CD4-positive, alpha-beta T cell treated with Interleukin-4 for 1 hour (primary cell): ENCODE measurements around the gene OR4C11.

ENCODE experiments used
- DNase-seq, 2 donors: peaks; one replicate each; pipeline ENCODE4 v3.0.0-alpha.2; 2020 to 2022

OR4C11 gene, protein sequence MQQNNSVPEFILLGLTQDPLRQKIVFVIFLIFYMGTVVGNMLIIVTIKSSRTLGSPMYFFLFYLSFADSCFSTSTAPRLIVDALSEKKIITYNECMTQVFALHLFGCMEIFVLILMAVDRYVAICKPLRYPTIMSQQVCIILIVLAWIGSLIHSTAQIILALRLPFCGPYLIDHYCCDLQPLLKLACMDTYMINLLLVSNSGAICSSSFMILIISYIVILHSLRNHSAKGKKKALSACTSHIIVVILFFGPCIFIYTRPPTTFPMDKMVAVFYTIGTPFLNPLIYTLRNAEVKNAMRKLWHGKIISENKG

GRCh38 chr11:55607545-55607944 is at the start of gene OR4C11:
OR4C11 (minus strand) TSS chr11:55607645; CDS start chr11:55604373, 3,272 bp downstream.
- no peak for DNase-seq

DNA sequence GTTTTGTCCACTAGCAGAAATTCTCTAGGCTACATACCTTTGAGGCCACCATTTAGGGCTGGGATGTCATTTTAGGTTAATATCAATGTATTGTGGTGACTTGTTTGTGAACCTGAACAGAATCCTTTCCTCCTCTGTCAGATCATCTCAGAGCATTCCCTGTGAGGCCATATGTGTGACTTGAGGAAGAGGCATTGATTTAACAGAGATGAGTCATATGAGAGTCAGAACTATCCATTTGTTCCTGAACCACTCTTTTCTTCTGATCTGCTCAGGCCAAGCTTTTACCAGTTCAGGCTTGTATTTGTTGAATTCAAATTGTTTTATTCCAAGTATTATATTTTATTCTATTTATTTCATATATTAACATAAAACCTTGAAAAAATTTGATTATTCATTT is 47.7 kb upstream of the OR4C11 start:
- DNase-seq: no peak

DNA sequence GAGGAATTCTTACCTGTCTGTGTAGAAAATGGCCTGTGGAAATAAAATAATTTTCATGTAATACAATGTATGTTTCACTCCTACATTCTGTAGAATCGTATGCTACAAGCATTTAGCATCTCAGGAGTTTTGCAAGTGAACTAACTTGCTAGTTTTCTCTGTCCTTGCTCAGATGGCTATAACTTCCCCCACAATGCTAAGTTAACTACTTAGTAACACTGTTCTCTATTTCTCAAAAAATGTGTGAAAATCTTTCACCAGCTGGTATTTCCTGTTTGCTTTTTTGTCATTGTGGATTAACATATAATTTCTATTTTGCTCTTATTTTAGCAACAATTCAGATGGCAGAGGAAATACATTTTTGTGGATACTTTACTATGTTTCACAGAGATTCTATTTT is 45.1 kb upstream of the OR4C11 start:
- no peak for DNase-seq

DNA sequence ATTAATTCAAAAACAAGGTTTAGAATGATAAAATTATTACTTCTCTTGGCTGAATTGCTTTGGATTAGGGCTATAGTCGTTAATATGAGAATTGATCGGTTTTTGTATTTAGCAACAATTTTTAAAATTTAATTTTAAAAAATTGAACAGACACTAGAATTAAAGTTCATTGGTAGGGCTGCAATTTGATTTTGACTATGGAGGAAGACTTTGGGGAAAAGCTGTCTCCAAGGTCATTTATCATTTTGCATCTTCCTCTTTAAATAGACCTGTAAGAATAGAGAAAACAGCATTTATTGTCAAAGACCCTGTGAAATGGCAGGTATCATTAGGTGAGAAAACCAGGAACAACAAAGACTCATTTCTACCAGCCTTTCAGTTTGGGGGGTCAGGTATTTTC is 40.6 kb upstream of the OR4C11 start, which contains the start of gene OR4S2:
Gene OR4S2, plus strand, starts transcription at position 301 of the 400 bp plus-strand sequence. CDS start 2,577 bp downstream, outside the sequence.
- DNase-seq: no peak

- no peak for DNase-seq
Observed at GRCh38 chr11:55634813-55635212, 27.4 kb upstream of the OR4C11 start, which contains the start of gene OR4P4. OR4P4 (plus strand) TSS chr11:55635113.

DNA sequence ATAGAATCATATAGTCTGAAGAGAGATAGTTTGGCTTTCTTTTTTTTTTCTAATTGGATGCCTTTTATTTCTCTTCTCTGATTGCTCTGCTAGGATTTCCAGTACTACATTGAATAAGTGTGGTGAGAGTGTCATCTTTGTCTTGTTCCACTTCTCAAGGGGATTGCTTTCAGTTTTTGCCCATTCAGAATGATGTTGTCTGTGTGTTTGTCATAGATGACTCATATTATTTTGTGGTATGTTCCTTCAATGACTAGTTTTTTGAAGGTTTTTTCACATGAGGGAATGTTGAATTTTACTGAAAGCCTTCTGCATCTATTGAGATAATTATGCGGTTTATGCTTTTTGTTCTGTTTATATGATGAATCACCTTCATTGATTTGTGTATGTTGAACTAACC is 17.1 kb upstream of the OR4C11 start:
- DNase-seq: no peak

DNA sequence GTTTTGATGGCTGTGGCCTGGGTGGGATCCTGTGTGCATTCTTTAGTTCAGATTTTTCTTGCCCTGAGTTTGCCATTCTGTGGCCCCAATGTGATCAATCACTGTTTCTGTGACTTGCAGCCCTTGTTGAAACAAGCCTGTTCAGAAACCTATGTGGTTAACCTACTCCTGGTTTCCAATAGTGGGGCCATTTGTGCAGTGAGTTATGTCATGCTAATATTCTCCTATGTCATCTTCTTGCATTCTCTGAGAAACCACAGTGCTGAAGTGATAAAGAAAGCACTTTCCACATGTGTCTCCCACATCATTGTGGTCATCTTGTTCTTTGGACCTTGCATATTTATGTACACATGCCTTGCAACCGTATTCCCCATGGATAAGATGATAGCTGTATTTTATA is 34.9 kb downstream of the OR4C11 start:
- DNase-seq: no peak

GRCh38 chr11:55571828-55572227 is 35.6 kb downstream of the OR4C11 start, which contains the start of gene OR4C16:
OR4C16 (plus strand) TSS chr11:55572128; CDS start chr11:55572128, 0 bp downstream.
- no peak for DNase-seq

- DNase-seq: no peak
Observed at GRCh38 chr11:55554169-55554568, 53.3 kb downstream of the OR4C11 start, which contains the start of gene OR4C15. OR4C15 (plus strand) TSS chr11:55554469; CDS start chr11:55554469, 0 bp downstream.
